ENCODE measurements around the gene CPEB3.

DNA sequence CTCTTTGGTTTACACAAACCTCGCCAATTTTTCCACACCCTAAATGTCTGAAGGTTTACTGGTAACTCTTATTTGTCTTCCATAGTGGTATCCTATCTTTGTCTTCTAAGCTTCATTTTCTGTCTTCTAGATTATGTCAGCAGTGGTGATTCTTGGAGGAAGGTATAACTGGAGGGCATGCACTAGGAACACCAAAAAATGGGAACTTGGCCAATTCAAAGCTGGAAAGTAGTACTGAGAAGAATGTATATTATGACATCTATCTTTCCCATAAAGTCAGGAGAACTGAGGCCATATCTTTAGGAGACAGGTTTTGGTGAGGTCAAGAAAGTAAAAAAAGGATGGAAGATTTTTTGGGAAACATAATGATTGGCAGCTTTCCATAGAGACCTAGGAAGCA lies 113.3 kb downstream of the CPEB3 start:
- TF ChIP-seq, protein P1, sequence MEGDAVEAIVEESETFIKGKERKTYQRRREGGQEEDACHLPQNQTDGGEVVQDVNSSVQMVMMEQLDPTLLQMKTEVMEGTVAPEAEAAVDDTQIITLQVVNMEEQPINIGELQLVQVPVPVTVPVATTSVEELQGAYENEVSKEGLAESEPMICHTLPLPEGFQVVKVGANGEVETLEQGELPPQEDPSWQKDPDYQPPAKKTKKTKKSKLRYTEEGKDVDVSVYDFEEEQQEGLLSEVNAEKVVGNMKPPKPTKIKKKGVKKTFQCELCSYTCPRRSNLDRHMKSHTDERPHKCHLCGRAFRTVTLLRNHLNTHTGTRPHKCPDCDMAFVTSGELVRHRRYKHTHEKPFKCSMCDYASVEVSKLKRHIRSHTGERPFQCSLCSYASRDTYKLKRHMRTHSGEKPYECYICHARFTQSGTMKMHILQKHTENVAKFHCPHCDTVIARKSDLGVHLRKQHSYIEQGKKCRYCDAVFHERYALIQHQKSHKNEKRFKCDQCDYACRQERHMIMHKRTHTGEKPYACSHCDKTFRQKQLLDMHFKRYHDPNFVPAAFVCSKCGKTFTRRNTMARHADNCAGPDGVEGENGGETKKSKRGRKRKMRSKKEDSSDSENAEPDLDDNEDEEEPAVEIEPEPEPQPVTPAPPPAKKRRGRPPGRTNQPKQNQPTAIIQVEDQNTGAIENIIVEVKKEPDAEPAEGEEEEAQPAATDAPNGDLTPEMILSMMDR (IDR thresholded peaks at IDR 0.05), result no peak
- no peak for TF ChIP-seq POLR2A (IDR thresholded peaks at IDR 0.05)

Data from testis (tissue), 2 donors.